GM21367 (cell line): ENCODE results near the gene TMEM51.

Experiments used
- ATAC-seq: cut with Tn5 transposase; IDR thresholded peaks from one replicate; pipeline ENCODE4 v1.9.1; 2021; ENCODE audit not compliant: unreplicated experiment

Gene TMEM51

GRCh38 chr1:15242766-15243165 is 89.2 kb downstream of the TMEM51 start:
- no peak for ATAC-seq

- no peak for ATAC-seq
These were observed 89.9 kb downstream of the TMEM51 start for GRCh38 chr1:15243275-15244043.

GRCh38 chr1:15244813-15245212 is 91.3 kb downstream of the TMEM51 start:
- ATAC-seq, result no peak

GRCh38 chr1:15245593-15246360 is 92.2 kb downstream of the TMEM51 start:
- ATAC-seq, result no peak

- no peak for ATAC-seq
These were observed 93.5 kb downstream of the TMEM51 start, which contains the start of gene FHAD1 for GRCh38 chr1:15246960-15247614. Gene FHAD1, plus strand, starts transcription at chr1:15247223. Its CDS starts 4,562 bp downstream, at chr1:15251785.

GRCh38 chr1:15248216-15248615 is 94.7 kb downstream of the TMEM51 start:
- no peak for ATAC-seq

GRCh38 chr1:15249081-15249480 is 95.5 kb downstream of the TMEM51 start:
- no peak for ATAC-seq

- no peak for ATAC-seq
These were observed 98.6 kb downstream of the TMEM51 start for GRCh38 chr1:15251857-15252835.

- ATAC-seq, result no peak
These were observed 101.0 kb downstream of the TMEM51 start for GRCh38 chr1:15254559-15254958.

- ATAC-seq, result no peak
These were observed 102.1 kb downstream of the TMEM51 start for GRCh38 chr1:15255582-15256149.

- no peak for ATAC-seq
These were observed 103.0 kb downstream of the TMEM51 start for GRCh38 chr1:15256584-15256983.

GRCh38 chr1:15257309-15257708 is 103.8 kb downstream of the TMEM51 start:
- no peak for ATAC-seq

GRCh38 chr1:15258833-15259621 is 105.5 kb downstream of the TMEM51 start:
- no peak for ATAC-seq

- no peak for ATAC-seq
These were observed 106.1 kb downstream of the TMEM51 start for GRCh38 chr1:15259622-15260007.

GRCh38 chr1:15260418-15261154 is 107.0 kb downstream of the TMEM51 start:
- ATAC-seq, result no peak

- no peak for ATAC-seq
These were observed 107.8 kb downstream of the TMEM51 start for GRCh38 chr1:15261155-15262002.

GRCh38 chr1:15262003-15262377 is 108.4 kb downstream of the TMEM51 start:
- no peak for ATAC-seq

GRCh38 chr1:15262706-15263105 is 109.2 kb downstream of the TMEM51 start:
- ATAC-seq, result no peak
